Nucleus accumbens (tissue), 56 donors: Measurements from ENCODE around the gene AAK1.

Experiments used
- DNase-seq, 56 donors: peaks; one replicate each; lab custom pipeline; 2025; lab: John Stamatoyannopoulos, UW

AAK1 gene

GRCh38 chr2:69505710-69506109 lies 137.8 kb downstream of the AAK1 start:
- no peak for DNase-seq

- DNase-seq: no peak
These were observed 142.2 kb downstream of the AAK1 start for GRCh38 chr2:69501301-69501700.

- no peak for DNase-seq
These were observed 143.6 kb downstream of the AAK1 start for GRCh38 chr2:69499966-69500365.

- DNase-seq: no peak
These were observed 144.3 kb downstream of the AAK1 start for GRCh38 chr2:69499242-69499641.

GRCh38 chr2:69495861-69496260 lies 147.7 kb downstream of the AAK1 start:
- DNase-seq: no peak

- DNase-seq: no peak
These were observed 148.5 kb downstream of the AAK1 start for GRCh38 chr2:69495008-69495407.

GRCh38 chr2:69494126-69494525 lies 149.4 kb downstream of the AAK1 start:
- peak in 1 of 56 donors; percentile 4 for DNase-seq

GRCh38 chr2:69493268-69493667 lies 150.3 kb downstream of the AAK1 start:
- DNase-seq: peak in 43 of 56 donors; percentile 5 to 68 (median 28)

- DNase-seq: no peak
These were observed 151.7 kb downstream of the AAK1 start for GRCh38 chr2:69491864-69492263.

- no peak for DNase-seq
These were observed 153.1 kb downstream of the AAK1 start for GRCh38 chr2:69490486-69490885.

GRCh38 chr2:69489793-69490192 lies 153.7 kb downstream of the AAK1 start:
- no peak for DNase-seq

- no peak for DNase-seq
These were observed 159.8 kb downstream of the AAK1 start for GRCh38 chr2:69483696-69484095.

- no peak for DNase-seq
These were observed 160.5 kb downstream of the AAK1 start for GRCh38 chr2:69483024-69483423.

- DNase-seq: no peak
These were observed 161.1 kb downstream of the AAK1 start for GRCh38 chr2:69482471-69482870.

- no peak for DNase-seq
These were observed 162.1 kb downstream of the AAK1 start for GRCh38 chr2:69481421-69481820.

- DNase-seq: no peak
These were observed 165.9 kb downstream of the AAK1 start for GRCh38 chr2:69477627-69478026.

- no peak for DNase-seq
These were observed 168.9 kb downstream of the AAK1 start for GRCh38 chr2:69474688-69475087.

GRCh38 chr2:69471793-69472192 lies 171.7 kb downstream of the AAK1 start:
- DNase-seq: no peak

- no peak for DNase-seq
These were observed 172.6 kb downstream of the AAK1 start for GRCh38 chr2:69470911-69471310.

- peak in 2 of 56 donors; percentile 10 to 30 for DNase-seq
These were observed 173.8 kb downstream of the AAK1 start for GRCh38 chr2:69469784-69470183.

- DNase-seq: no peak
These were observed 174.2 kb downstream of the AAK1 start for GRCh38 chr2:69469375-69469774.

GRCh38 chr2:69466728-69467127 lies 176.8 kb downstream of the AAK1 start:
- DNase-seq: no peak
